C4-2B (cell line): Measurements from ENCODE around the gene HIVEP3.

Experiments used
- H3K27ac ChIP-seq: fragments of 450-650 bp; 2 replicates; pipeline ENCODE4 v1.5.1; 2017
- CTCF ChIP-seq: fragments of 450-650 bp; conservative IDR thresholded peaks from 2 replicates; pipeline ENCODE4 v1.5.1; 2017; ENCODE audit warnings: mild to moderate bottlenecking
- ZFX ChIP-seq: fragments of 450-650 bp; IDR thresholded peaks from 2 replicates; pipeline ENCODE4 v1.6.1; 2017

HIVEP3 gene

DNA sequence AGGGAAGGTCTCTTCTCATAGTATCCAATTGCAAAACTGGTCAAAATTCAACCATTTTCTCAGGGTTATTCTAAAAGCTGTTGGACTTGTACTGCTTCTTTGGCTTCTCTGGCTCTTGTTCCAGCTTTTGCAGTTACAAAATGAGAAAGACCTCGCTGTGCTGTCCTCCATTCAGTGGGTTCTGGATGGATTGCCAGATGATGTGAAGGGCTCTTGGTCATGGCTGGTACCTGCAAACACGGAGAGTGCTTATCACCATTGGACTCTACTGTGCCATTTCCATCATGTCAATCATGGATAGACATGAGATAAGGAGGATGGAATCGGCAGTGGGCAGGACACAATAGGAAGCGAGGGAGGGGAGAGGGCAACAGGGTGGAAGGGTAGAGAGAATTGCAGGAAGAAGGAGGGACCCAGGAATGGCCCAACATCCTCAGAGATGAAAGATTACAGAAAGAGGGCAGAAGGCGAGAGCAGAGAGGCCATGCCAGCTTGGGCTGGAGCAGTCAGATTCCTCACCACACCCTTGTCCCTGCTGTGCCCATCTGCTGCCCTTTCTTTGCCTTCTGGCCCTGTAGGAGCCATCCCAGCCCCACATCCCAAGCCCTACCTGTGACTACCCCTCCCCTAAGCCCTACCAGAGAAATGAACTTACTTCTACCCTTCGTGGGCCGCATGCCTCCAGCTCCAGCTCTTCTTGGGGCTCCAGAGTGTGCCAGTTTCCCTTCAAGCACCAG lies 70.3 kb downstream of the HIVEP3 start:
- H3K27ac ChIP-seq, result no peak overlapping the region
- TF ChIP-seq CTCF (no peak), ZFX (no peak)

DNA sequence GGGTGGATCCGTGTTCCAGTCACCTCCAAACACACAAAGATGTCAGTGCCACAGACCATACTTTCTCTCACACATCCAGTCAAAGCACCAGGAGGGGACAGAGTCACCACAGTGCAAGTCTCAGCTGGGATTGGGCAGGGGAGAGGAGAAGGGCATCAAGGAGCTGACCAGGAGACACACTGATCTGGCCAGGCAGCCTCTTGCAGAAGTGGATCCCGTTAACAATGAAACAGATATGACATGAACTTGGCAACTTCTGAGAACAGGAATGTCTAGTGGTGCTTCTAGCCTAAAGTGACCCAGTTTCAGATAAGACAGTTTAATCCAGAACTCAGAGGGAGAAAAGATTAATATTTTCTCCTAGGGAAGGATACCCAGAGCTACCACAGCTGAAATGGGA lies 71.0 kb downstream of the HIVEP3 start:
- TF ChIP-seq ZFX (no peak), CTCF (no peak)

DNA sequence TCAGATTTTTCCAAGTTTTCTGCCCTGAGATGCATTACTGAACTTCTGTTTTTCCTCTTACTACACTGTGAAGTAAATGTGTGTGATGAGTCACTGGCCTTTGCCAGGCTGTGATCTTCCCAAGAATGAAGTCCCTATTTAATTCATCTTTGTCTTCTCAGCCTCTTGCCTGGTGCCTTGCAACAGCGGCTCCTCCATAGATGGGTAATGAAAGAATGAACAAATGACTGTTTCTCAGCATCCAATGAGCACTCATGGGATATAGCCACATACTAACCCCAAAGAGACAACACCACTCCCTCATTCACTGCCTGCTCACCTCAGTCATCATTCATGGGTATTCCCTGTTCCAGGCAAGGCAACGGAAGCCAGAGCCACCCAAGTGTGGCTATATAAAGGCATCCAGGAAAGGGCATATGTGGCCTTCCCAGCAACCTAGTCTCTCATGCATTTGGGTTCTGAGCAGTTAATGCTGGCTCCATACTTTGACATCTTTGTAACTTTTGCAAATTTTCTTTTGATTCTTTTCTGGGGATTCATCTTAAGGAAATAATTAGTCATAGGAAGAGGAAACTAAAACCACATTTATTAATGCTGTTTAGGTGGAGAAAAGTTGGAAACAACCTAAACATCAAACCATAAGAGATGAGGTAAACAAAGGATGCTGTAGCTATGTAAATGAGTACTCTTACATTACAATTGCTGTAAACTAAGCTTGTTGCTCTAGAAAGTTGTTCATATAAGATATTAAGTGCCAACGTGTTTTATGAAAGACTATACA lies 71.9 kb downstream of the HIVEP3 start:
- no peak overlapping the region for H3K27ac ChIP-seq
- TF ChIP-seq CTCF (no peak), ZFX (no peak)

More for the DNA sequence above, 71.0 kb downstream of the HIVEP3 start:
- no peak overlapping the region for H3K27ac ChIP-seq

DNA sequence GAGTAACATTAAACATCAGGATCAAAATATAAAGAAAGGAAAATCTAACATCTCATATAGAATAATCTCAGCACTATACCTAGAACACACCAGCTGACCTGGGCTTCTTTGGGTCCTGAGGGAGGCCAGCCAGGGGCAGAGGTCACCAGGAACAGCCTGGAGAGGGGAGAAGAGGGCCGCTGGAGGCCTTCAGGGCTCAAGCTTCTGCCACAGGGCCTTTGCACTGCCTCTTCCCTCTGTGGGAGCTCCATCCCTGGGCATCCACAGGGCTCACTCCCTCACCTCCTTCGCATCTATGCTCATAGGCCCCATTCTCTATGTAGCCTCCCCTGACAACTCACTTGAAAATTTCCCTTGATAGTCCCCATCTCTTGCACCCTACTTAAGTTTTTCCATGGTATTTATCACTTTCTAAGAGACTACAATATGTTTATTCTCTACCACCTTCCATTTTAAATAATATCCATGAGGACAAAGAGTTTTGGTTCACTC lies 73.9 kb downstream of the HIVEP3 start:
- H3K27ac ChIP-seq, result no peak overlapping the region
- TF ChIP-seq CTCF, result no peak
- no peak for TF ChIP-seq ZFX

- H3K27ac ChIP-seq, result no peak overlapping the region
- no peak for TF ChIP-seq CTCF
- no peak for TF ChIP-seq ZFX
These were observed 74.5 kb downstream of the HIVEP3 start for GRCh38 chr1:41844255-41844654.

GRCh38 chr1:41842993-41843755 lies 75.5 kb downstream of the HIVEP3 start:
- TF ChIP-seq CTCF (no peak), ZFX (no peak)
- no peak overlapping the region for H3K27ac ChIP-seq

- TF ChIP-seq CTCF (no peak), ZFX (no peak)
- no peak overlapping the region for H3K27ac ChIP-seq
These were observed 76.4 kb downstream of the HIVEP3 start for GRCh38 chr1:41842326-41842725.
